ENCODE data around the gene PAPPA2.

DNA sequence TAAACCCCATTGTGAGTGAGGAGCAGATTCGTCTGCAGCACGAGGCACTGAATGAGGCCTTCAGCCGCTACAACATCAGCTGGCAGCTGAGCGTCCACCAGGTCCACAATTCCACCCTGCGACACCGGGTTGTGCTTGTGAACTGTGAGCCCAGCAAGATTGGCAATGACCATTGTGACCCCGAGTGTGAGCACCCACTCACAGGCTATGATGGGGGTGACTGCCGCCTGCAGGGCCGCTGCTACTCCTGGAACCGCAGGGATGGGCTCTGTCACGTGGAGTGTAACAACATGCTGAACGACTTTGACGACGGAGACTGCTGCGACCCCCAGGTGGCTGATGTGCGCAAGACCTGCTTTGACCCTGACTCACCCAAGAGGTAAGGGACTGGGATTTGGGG lies 132.2 kb downstream of the PAPPA2 start:
- TF ChIP-seq, protein P1, sequence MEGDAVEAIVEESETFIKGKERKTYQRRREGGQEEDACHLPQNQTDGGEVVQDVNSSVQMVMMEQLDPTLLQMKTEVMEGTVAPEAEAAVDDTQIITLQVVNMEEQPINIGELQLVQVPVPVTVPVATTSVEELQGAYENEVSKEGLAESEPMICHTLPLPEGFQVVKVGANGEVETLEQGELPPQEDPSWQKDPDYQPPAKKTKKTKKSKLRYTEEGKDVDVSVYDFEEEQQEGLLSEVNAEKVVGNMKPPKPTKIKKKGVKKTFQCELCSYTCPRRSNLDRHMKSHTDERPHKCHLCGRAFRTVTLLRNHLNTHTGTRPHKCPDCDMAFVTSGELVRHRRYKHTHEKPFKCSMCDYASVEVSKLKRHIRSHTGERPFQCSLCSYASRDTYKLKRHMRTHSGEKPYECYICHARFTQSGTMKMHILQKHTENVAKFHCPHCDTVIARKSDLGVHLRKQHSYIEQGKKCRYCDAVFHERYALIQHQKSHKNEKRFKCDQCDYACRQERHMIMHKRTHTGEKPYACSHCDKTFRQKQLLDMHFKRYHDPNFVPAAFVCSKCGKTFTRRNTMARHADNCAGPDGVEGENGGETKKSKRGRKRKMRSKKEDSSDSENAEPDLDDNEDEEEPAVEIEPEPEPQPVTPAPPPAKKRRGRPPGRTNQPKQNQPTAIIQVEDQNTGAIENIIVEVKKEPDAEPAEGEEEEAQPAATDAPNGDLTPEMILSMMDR (IDR thresholded peaks at IDR 0.05; ENCODE audit: control extremely low read depth in 1 of 3, insufficient read depth in 1 of 3, low read depth in 1 of 3, low read length in 3 of 3) = no peak
- TF ChIP-seq SAP30 (IDR thresholded peaks at IDR 0.05; ENCODE audit: insufficient read depth, insufficient replicate concordance, low read length) = no peak
- TF ChIP-seq, protein P2, sequence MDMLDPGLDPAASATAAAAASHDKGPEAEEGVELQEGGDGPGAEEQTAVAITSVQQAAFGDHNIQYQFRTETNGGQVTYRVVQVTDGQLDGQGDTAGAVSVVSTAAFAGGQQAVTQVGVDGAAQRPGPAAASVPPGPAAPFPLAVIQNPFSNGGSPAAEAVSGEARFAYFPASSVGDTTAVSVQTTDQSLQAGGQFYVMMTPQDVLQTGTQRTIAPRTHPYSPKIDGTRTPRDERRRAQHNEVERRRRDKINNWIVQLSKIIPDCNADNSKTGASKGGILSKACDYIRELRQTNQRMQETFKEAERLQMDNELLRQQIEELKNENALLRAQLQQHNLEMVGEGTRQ (IDR thresholded peaks at IDR 0.05; ENCODE audit: low read length) = no peak
- TF ChIP-seq EP300 (IDR thresholded peaks at IDR 0.05; ENCODE audit: borderline replicate concordance in 1 of 2, low read depth in 2 of 2, low read length in 2 of 2) = no peak
- no peak for TF ChIP-seq YY1 (IDR thresholded peaks at IDR 0.05; ENCODE audit: low read depth, low read length)
- TF ChIP-seq SIX5 (IDR thresholded peaks at IDR 0.05; ENCODE audit: low read depth, low read length) = no peak
- TF ChIP-seq TBP (IDR thresholded peaks at IDR 0.05; ENCODE audit: low read depth, low read length) = no peak
